ENCODE data around the gene AP5M1.

DNA sequence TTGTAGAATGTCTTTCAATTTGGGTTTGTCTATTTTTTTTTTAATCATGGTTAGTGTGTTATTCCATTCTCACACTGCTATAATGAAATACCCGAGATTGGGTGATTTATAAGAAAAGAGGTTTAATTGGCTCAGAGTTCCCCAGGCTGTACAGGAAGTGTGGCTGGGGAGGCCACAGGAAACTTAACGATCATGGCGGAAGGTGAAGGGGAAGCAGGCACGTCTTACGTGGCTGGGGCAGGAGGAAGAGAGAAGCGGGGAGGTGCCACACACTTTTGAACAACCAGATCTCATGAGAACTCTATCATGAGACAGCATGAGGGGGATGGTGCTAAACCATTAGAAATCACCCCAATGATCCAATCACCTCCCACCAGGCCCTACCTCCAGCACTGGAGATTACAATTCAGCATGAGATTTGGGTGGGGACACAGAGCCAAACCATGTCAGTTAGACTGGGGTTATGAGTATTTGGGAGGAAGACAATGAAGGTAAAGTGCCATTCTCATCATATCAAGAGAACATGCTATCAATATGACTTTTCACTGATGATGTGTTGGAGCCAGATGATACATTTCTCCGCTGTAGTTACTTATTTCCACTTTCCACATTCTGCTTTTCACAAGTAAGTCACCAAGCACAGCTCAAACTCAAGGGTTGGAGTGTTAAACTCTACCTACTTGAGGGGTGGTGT lies 45.8 kb downstream of the AP5M1 start:
- TF ChIP-seq, protein P1, sequence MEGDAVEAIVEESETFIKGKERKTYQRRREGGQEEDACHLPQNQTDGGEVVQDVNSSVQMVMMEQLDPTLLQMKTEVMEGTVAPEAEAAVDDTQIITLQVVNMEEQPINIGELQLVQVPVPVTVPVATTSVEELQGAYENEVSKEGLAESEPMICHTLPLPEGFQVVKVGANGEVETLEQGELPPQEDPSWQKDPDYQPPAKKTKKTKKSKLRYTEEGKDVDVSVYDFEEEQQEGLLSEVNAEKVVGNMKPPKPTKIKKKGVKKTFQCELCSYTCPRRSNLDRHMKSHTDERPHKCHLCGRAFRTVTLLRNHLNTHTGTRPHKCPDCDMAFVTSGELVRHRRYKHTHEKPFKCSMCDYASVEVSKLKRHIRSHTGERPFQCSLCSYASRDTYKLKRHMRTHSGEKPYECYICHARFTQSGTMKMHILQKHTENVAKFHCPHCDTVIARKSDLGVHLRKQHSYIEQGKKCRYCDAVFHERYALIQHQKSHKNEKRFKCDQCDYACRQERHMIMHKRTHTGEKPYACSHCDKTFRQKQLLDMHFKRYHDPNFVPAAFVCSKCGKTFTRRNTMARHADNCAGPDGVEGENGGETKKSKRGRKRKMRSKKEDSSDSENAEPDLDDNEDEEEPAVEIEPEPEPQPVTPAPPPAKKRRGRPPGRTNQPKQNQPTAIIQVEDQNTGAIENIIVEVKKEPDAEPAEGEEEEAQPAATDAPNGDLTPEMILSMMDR (IDR thresholded peaks at IDR 0.05): no peak
- TF ChIP-seq POLR2AphosphoS5 (IDR thresholded peaks at IDR 0.05): no peak
- TF ChIP-seq POLR2A (IDR thresholded peaks at IDR 0.05): no peak
